ENCODE measurements around the gene IMPG1.

The IMPG1 gene

GRCh38 chr6:75892384-75892783, 180.1 kb downstream of the IMPG1 start:
- no peak for DNase-seq (ENCODE audit: low spot score)

GRCh38 chr6:75884822-75885221, 187.6 kb downstream of the IMPG1 start:
- no peak for DNase-seq (ENCODE audit: low spot score)

- DNase-seq (ENCODE audit: low spot score) = no peak
Measured at GRCh38 chr6:75882734-75883133, 189.7 kb downstream of the IMPG1 start.

GRCh38 chr6:75880305-75880704, 192.2 kb downstream of the IMPG1 start:
- no peak for DNase-seq (ENCODE audit: low spot score)

- no peak for DNase-seq (ENCODE audit: low spot score)
Measured at GRCh38 chr6:75876152-75876551, 196.3 kb downstream of the IMPG1 start.

- no peak for DNase-seq (ENCODE audit: low spot score)
Measured at GRCh38 chr6:75874224-75874623, 198.2 kb downstream of the IMPG1 start.

All from HuH-7.5 (cell line).